GM21526 (cell line): ENCODE results near the gene PI4KB.
A peak's percentile ranks its signal among the peaks of the same experiment; 100 is the strongest.

Source experiments
- ATAC-seq: cut with Tn5 transposase; IDR thresholded peaks from one replicate; pipeline ENCODE4 v1.9.1; 2021; ENCODE audit warnings: moderate library complexity; ENCODE audit not compliant: unreplicated experiment, low FRiP score

Gene PI4KB

GRCh38 chr1:151346769-151347522 is 19.7 kb upstream of the PI4KB start, which contains the start of gene RFX5:
TSS of gene RFX5 (minus strand) at chr1:151347252. CDS start at chr1:151346320, 932 bp downstream.
- ATAC-seq = peak; percentile 86

DNA sequence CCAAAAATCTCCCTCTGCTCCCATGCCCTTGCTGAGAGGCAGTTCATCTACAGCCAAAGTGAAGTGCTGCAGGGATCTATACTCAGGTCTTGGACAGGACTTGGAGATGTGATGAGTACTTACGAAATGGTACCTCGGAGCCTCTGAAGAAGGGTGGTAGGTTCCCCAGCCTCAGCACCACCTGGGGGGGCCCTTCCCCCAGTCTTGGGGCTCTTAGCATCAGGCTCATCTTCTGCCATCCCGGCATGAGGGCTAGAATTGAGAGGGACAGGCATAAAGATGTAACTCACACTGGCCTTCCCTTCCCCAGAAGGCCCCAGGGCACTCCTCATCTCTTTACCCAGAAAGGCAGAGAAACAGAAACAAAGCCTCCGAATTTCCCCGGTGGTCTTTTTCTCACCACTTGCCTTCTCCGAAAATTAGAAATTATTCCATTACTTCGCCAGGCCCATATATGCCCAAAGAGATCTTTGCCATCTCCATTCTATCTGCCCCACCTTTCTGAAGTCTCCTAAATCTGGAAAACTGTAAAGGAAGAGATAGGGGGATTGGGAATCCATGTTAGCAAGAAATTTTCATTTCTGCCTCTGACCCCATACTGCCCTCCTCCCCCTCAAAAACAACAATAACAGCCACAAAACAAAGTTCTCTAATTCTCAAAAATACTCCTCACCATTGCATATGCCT is 19.0 kb upstream of the PI4KB start:
- no peak for ATAC-seq

DNA sequence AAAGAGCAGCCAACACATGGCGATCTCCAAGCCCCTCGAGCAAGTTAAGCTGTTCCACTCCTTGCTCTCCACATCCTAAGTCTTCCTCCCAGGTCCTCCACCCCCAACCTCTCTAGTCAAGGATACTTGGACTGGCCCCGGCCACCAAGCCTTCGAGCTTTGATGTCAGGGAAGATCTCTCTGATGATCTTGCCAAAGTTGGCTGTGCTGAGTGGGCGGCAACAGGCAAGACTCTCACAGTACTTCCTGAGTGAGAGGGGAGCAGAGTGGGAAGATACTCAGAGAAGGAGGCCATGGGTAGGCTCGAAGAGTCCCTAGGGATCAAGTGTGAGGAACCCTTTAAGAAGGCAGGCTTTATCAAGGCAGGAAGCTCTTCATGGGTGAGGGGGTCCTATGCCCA is 17.1 kb upstream of the PI4KB start:
- ATAC-seq = no peak

DNA sequence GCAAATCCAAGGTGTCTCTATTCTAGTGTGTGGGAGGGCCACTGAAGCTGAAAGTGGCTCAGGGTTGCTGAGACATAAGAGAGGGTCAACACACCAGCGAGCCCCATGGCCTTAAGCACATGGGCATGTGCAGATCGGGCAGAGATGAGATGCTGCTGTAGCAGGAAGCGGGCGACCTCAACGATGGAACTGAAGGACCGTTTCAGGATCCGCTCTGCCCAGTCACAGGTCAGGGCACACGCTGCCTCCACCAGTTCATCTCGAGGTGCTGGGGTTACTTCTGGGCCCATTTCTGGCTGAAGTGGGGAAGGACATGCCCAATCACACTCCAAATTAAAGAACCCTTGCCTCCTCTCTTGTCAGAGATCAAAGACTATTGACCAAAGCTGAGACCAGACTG is 16.4 kb upstream of the PI4KB start:
- no peak for ATAC-seq

- ATAC-seq = no peak
These were observed 15.4 kb upstream of the PI4KB start for GRCh38 chr1:151342569-151342968.

- no peak for ATAC-seq
These were observed 14.8 kb upstream of the PI4KB start for GRCh38 chr1:151342021-151342420.

DNA sequence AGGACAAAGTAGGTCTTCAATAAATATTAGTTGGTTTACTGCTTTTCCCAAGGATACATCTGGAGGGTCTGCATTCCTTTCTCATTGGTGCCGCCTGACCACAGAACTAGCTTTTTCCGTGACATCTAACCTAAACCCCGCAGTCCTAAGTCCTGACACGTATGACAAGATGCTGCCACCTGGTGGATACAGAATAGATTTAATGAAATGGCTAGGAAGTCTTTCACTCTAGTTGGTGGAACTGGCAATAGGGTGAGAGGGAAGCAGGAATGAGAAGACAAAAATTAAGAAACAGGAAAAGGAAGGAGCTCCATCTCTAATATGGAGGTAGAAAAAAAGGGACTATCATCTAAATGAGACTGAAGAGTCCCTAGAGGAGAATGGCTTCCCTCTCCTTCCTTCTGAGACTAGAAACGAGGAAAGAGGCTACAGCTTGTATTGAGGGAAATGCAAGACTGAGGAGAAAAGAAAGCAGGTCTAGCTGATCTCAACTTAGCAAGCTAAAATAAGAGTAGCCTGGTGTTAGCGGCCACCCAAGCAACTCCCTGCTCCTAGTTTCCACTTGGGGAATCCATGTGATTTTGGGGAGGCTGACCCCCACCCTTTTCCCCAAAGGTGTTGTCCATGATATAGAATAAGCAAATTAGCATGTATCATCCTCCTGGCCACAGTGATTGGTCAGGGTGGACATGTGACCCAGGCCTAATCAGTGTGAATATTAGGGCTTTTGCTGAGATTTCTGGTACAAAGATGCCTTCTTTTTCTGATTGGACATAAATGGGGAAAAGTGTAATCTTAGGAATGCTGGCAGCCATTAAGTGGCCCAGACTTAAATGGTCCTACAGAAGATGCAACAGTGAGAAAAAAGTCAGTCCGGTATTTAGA is 13.9 kb upstream of the PI4KB start:
- no peak for ATAC-seq

DNA sequence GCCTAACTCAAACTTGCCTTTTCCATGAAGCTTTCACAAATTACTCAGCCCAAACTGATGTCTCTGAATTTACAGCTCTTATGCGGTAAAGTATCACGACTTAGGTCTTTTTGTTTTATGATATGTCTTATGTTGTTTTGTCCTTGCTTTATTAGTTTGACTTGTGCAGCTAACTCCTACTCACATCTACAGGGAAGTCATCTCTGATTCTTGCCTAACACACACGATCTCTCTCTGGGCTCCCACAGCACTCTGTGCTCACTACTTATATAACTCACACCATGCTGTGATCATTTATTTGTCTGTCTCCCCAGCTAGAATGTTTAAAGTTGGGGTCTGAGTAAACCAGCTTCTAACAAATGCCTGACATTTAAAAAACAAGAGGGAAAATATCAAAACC is 9.3 kb upstream of the PI4KB start:
- no peak for ATAC-seq

DNA sequence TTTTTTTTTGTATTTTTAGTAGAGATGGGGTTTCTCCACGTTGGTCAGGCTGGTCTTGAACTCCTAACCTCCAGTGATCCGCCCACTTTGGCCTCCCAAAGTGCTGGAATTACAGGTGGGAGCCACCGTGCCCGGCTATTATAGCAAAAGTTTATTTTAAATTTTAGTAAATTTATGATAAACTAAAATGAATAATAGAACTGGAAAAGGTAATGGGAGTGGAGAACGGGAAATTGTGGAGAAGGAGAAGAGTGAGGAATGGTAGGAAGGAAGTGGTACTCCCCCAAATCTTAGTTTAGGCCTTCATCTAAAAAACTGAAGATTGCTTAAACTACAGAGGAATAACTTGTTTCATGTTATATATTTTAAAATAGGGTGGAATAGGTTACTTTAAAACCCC is 7.6 kb upstream of the PI4KB start:
- no peak for ATAC-seq

GRCh38 chr1:151327903-151328674 is 873 bp upstream of the PI4KB start:
- peak; percentile 4 for ATAC-seq

- ATAC-seq = peak; percentile 45
These were observed 495 bp downstream of the PI4KB start for GRCh38 chr1:151326619-151327222.

DNA sequence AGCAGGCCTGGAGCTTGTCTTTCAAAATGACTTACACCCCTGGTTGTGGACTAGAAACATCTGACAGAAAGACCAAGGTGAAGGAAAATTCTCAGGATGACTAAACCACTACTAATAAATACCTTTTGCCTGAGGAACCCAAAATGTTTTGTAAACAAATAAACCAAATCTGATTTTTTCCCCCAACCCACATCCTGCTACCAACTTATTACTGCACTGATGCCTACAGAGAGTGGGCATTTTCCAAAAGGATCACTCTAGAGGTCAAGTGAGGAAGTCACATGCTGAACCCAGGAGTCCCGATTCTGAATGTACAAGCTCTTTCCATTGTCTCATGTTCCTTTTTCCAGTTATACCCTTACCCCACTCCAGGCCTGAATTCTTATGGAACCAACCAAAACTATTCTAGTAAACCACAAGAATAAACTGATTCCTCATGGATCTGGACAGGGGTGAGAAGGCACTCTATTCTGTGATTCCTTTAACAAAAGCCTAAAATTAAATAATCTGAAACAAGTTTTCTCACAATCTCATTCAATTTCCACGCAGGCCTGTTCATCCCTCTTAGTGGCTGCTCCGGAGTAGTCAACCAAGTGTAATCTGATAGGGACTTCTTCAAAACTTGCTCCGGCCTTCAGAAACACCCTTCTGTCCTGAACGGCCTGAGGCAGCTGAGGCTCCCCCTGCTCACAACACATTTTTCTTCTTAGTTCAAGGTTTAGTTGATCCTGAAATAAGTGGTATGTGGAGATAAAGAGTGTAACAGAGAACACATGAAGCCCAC is 1.4 kb downstream of the PI4KB start:
- no peak for ATAC-seq

DNA sequence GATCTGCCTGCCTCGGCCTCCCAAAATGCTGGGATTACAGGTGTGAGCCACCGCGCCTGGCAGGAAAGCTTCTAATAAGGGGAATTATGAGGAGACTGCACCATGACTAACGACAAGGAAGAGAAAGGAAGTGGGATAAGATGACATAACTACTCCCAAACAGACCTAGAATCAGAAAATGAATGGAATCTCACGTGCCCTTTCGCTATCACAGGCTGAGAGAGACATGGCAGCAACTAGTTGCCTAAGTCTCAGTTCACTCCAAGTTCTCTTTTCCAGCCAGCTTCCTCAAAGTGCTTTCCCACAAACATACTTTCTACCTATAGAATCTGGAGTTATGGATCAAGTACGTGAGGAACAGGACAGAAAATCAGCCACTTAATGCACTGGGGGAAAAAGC is 2.0 kb downstream of the PI4KB start:
- ATAC-seq = no peak

DNA sequence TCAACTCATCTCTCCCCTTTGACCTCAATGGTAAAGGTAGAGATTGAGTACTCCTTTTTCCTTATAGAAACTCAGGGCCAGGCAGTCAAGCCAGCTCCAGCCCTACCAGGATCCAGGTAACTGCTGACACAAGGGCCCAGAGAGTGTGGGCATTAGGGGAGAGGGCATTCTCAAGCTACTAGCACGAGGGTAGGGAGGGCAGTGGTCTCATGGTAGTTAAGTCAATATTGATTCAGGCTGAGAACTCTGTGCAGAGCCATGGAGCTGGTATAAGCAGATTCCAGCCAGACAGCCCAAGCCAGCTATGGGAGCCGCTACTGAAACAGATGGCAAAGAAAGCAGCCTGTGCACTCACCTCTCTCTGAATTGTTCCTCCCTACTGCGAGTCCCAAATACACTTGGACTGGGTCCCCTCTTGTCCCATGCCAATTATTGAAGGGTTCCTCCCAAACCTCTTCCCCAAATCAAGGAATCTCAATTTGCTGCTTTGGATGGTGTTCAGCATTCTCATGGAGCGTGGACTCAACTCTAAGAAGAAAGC is 2.8 kb downstream of the PI4KB start:
- no peak for ATAC-seq

DNA sequence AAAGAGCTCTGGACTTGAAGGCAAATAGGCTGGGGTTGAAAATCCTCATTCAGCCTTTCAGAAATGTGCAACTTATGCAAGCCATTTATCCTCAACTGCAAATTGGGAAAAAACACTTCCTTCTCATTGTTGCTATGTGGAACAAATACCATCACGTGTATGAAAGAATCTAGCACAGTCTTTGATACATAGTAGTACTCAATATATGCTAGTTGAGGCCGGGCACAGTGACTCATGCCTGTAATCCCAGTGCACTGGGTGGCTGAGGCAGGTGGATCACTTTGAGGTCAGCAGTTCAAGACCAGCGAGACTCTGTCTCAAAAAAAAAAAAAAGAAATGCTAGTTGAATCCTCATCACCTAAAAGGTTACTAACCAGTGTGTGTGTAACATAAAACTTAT is 8.2 kb downstream of the PI4KB start:
- ATAC-seq = no peak

DNA sequence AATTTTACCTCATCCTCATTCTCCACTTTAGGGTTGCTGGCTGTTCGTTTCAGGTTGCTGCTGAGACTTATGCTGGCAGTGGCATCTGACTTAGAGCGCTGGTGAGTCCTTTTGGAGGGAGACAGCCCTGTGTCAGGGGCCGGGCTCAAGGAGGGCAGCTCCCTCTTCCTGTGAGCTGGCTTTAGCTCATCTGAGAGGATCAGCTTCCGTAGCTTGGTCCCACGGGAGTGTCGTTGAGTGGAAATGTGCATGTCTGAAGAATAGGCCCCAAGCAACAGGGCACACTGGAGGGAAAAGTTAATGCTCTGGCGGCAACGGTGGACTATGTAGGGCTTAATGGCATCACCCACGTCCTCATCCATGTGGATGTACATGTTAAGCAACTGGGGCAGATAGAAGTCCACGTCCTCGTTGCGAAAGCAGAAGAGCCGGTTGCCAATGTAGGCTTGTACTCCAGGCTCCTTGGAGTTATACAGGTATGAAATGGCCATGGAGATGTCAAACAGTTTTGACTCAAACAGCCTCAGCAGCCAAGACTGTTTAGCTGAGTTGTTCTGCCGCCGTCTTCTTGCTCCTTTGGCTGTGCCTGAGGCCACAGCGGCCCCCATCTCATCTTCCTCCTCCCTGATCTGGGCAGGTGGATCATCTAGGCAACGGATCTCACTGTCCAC is 11.5 kb downstream of the PI4KB start:
- ATAC-seq = no peak

DNA sequence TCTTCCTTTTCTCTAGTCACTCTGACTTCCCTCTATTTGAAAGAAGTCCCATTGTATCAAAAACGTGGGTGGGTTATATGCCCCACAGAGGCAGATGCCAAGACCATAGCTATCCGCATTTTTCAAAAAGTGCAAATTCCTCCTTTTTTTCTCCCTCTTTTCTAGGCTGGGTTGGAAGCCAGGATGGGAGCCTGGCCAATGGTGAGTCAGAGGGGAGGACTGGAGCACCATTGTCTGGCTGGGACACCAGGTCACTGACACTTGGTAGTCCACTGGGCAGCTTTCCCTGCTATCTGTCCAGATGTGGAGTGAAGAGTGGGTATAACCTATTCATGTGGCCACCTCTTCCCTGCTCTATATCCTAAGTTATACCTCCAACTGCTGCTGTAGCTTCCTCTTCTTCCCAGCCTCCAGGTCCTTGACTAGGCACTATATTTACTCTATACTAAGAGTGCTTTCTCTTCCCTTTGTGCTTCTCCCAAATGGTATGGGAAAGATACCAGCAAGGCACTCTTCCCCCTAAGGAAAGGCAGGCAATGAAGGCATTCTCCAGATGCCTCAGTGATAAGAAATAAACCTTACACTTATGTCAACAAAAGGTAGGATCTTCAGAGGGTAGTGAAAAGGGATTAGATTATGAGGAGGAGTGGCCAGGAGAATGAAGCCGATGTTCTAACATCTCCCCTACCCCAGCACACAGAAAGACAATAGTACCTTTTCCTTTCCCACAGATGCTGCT is 12.9 kb downstream of the PI4KB start:
- ATAC-seq = no peak

- ATAC-seq = no peak
These were observed 13.7 kb downstream of the PI4KB start for GRCh38 chr1:151313501-151313900.
